CD14-positive monocyte (primary cell): ENCODE results near the gene ARMC5. TPM values are rescaled to one million over a fixed set of nuclear protein-coding genes. Genes with fewer than 3 reads are reported as not detected.

Experiments
- DNase-seq, 3 donors: peaks; one replicate each; pipeline ENCODE4 v3.0.0-alpha.2; 2011 to 2022
- H2AFZ ChIP-seq: 2 replicates; pipeline ENCODE4 v1.6.0; 2012; ENCODE audit warnings: mild to moderate bottlenecking, low read depth, low read length, inconsistent platforms; ENCODE audit not compliant: insufficient read depth, poor library complexity, severe bottlenecking
- H3K27ac ChIP-seq, 2 donors: 1 replicate in 1 of 2; 2 replicates in 1 of 2; pipeline ENCODE4 v1.5.1; 2012 to 2013; ENCODE audit warnings: low read length in 2 of 2, control low read depth in 1 of 2, inconsistent platforms in 1 of 2, low read depth in 1 of 2, mild to moderate bottlenecking in 1 of 2
- H3K27me3 ChIP-seq, 2 donors: one replicate each; pipeline versions ENCODE4 v1.6.0 to v1.6.1; 2011 to 2013; ENCODE audit warnings: low read length in 2 of 2; ENCODE audit not compliant: control insufficient read depth in 2 of 2, insufficient read depth in 2 of 2
- H3K36me3 ChIP-seq, 2 donors: replicated peaks in 1 of 2; 1 replicate in 1 of 2; 2 replicates in 1 of 2; pipeline versions ENCODE4 v1.5.1 to v1.6.1; 2012 to 2013; ENCODE audit warnings: low read length in 2 of 2, control low read depth in 1 of 2, inconsistent platforms in 1 of 2, mild to moderate bottlenecking in 1 of 2; ENCODE audit not compliant: insufficient read depth in 2 of 2, control insufficient read depth in 1 of 2
- H3K4me1 ChIP-seq, 2 donors: 1 replicate in 1 of 2; 2 replicates in 1 of 2; pipeline versions ENCODE4 v1.5.1 to v1.6.1; 2012 to 2013; ENCODE audit warnings: low read length in 2 of 2, control low read depth in 1 of 2, inconsistent platforms in 1 of 2, mild to moderate bottlenecking in 1 of 2, moderate library complexity in 1 of 2; ENCODE audit not compliant: insufficient read depth in 2 of 2, control insufficient read depth in 1 of 2
- H3K4me2 ChIP-seq: replicated peaks from 2 replicates; pipeline ENCODE3; 2012; ENCODE audit warnings: low read length, moderate library complexity, mild to moderate bottlenecking; ENCODE audit not compliant: poor library complexity, severe bottlenecking; ENCODE audit errors: extremely low read depth
- H3K4me3 ChIP-seq, 3 experiments: fragments of 200-600 bp in 1 of 3; sonication (generic) in 1 of 3; replicated peaks in 1 of 3; 1 replicate in 2 of 3; 2 replicates in 1 of 3; pipeline ENCODE4 v1.5.1; 2011 to 2013; ENCODE audit warnings: low read length in 3 of 3, mild to moderate bottlenecking in 3 of 3, control low read depth in 2 of 3, low read depth in 2 of 3, inconsistent platforms in 1 of 3, moderate library complexity in 1 of 3
- H3K79me2 ChIP-seq: 2 replicates; pipeline ENCODE4 v1.6.0; 2012; ENCODE audit warnings: mild to moderate bottlenecking, control low read depth, inconsistent platforms, low read length, moderate library complexity; ENCODE audit not compliant: insufficient read depth
- H3K9ac ChIP-seq: 2 replicates; pipeline ENCODE4 v1.6.0; 2017; ENCODE audit warnings: low read length, mild to moderate bottlenecking; ENCODE audit not compliant: insufficient read depth, poor library complexity, severe bottlenecking
- H3K9me3 ChIP-seq, 2 donors: replicated peaks in 1 of 2; 1 replicate in 1 of 2; 2 replicates in 1 of 2; pipeline versions ENCODE4 v1.5.1 to v1.6.1; 2012 to 2013; ENCODE audit warnings: low read length in 2 of 2, control low read depth in 1 of 2; ENCODE audit not compliant: control insufficient read depth in 1 of 2, insufficient read depth in 1 of 2
- H4K20me1 ChIP-seq: 2 replicates; pipeline ENCODE4 v1.6.0; 2012; ENCODE audit warnings: mild to moderate bottlenecking, low read length, control low read depth, moderate library complexity; ENCODE audit not compliant: insufficient read depth
- H3K27ac Mint-ChIP-seq, 7 donors: one replicate each; pipeline ENCODE4 v1.8.0; 2020; ENCODE audit warnings: mild to moderate bottlenecking in 7 of 7, mixed read lengths in 7 of 7, moderate library complexity in 6 of 7, inconsistent platforms in 2 of 7
- H3K27me3 Mint-ChIP-seq, 3 donors: one replicate each; pipeline ENCODE4 v1.8.0; 2021 to 2022; ENCODE audit warnings: low read depth in 3 of 3, mild to moderate bottlenecking in 3 of 3, mixed read lengths in 3 of 3, moderate library complexity in 3 of 3, inconsistent platforms in 1 of 3
- H3K36me3 Mint-ChIP-seq, 2 donors: one replicate each; pipeline ENCODE4 v1.8.0; 2020; ENCODE audit warnings: mixed read lengths in 2 of 2, inconsistent platforms in 1 of 2, mild to moderate bottlenecking in 1 of 2
- H3K4me1 Mint-ChIP-seq: one replicate; pipeline ENCODE4 v1.8.0; 2020; ENCODE audit warnings: mild to moderate bottlenecking, mixed read lengths
- H3K4me3 Mint-ChIP-seq, 2 donors: one replicate each; pipeline ENCODE4 v1.8.0; 2020; ENCODE audit warnings: mild to moderate bottlenecking in 2 of 2, mixed read lengths in 2 of 2, moderate library complexity in 1 of 2
- H3K9me3 Mint-ChIP-seq, 7 donors: one replicate each; pipeline ENCODE4 v1.8.0; 2020 to 2022; ENCODE audit warnings: mixed read lengths in 7 of 7, mild to moderate bottlenecking in 6 of 7, moderate library complexity in 6 of 7, inconsistent platforms in 2 of 7
- CTCF ChIP-seq: fragments of 200-600 bp; IDR thresholded peaks from one replicate; pipeline ENCODE4 v1.8.0; 2022; ENCODE audit warnings: antibody characterized with exemption, mild to moderate bottlenecking
- WGBS: methylation state at CpG from one replicate; pipeline ENCODE4 v1.1.5; 2013; ENCODE audit warnings: missing lambda C conversion rate; ENCODE audit not compliant: insufficient coverage; 5-methylcytosine and 5-hydroxymethylcytosine counted together
- intact Hi-C, 2 donors: fragments of 100-400 bp; cut with micrococcal nuclease; formaldehyde crosslinking; loops; one replicate each; pipeline versions ENCODE4 v1.15.0 to v1.15.1; 2023
- polyA plus RNA-seq, 3 donors: library from polyadenylated mRNA; depleted of rRNA in 1 of 3; unstranded in 2 of 3; stranded (reverse) in 1 of 3; fragments of 300-500 nt in 2 of 3; fragments of >200 nt in 1 of 3; fragmentation: Illumina TruSeq in 2 of 3; gene quantifications; 1 replicate in 2 of 3; 2 replicates in 1 of 3; pipeline ENCODE4 v1.2.3, GENCODE V29; 2012 to 2021

Gene ARMC5
- polyA plus RNA-seq, 3 donors: 2.9 to 9.3 (median 4.2) TPM

- Mint-ChIP-seq H3K4me1 (peaks cover 38% of the 10 kb centered on the region), H3K4me3 (no peak overlapping the region), H3K36me3 (peaks cover 5 to 10% of the 10 kb centered on the region in 2 donors), H3K27ac (no peak overlapping the region), H3K27me3 (peaks cover 0 to 5% (median 3%) of the 10 kb centered on the region in 3 donors), H3K9me3 (peaks cover 0 to 3% (median 0%) of the 10 kb centered on the region in 7 donors)
- Histone ChIP-seq H4K20me1 (peaks cover 17% of the 10 kb centered on the region), H3K27ac (no peak overlapping the region), H3K27me3 (no peaks in the 10 kb centered on the region), H3K9ac (no peak overlapping the region), H3K79me2 (peaks cover 14% of the 10 kb centered on the region), H2AFZ (no peak overlapping the region), H3K4me3 (no peak overlapping the region), H3K9me3 (no peaks in the 10 kb centered on the region), H3K4me2 (no peak overlapping the region), H3K4me1 (peaks cover 30 to 31% of the 10 kb centered on the region in 2 donors), H3K36me3 (no peaks in the 10 kb centered on the region)
- no peak for TF ChIP-seq CTCF
- intact Hi-C loops: no loop called here
- WGBS: 100% methylated on average over 1 of the region's 5 CpGs
- no peak for DNase-seq
Measured at GRCh38 chr16:31451201-31451600, 8.1 kb upstream of the ARMC5 start.

- Histone ChIP-seq H3K9ac (no peak overlapping the region), H3K4me1 (peaks cover 36 to 37% of the 10 kb centered on the region in 2 donors), H3K27ac (no peak overlapping the region), H4K20me1 (peaks cover 23% of the 10 kb centered on the region), H3K9me3 (no peaks in the 10 kb centered on the region), H3K79me2 (peaks cover 20% of the 10 kb centered on the region), H3K4me2 (no peak overlapping the region), H3K27me3 (no peaks in the 10 kb centered on the region), H3K36me3 (no peaks in the 10 kb centered on the region), H2AFZ (no peak overlapping the region), H3K4me3 (no peak overlapping the region)
- H3K27me3 Mint-ChIP-seq: peaks cover 0 to 5% (median 3%) of the 10 kb centered on the region in 3 donors
- TF ChIP-seq CTCF: peak; percentile 55
- H3K4me3 Mint-ChIP-seq: no peak overlapping the region
- no peak for DNase-seq
- intact Hi-C loops: no loop called here
- peaks cover 5 to 10% of the 10 kb centered on the region in 2 donors for H3K36me3 Mint-ChIP-seq
- H3K4me1 Mint-ChIP-seq: peaks cover 43% of the 10 kb centered on the region
- H3K9me3 Mint-ChIP-seq: peaks cover 0 to 3% (median 0%) of the 10 kb centered on the region in 7 donors
- no peak overlapping the region for H3K27ac Mint-ChIP-seq
- WGBS: 80% methylated on average over 2 of the region's 11 CpGs
Measured at GRCh38 chr16:31451681-31452351, 7.5 kb upstream of the ARMC5 start.
